Endothelial cell (in vitro differentiated cells): Measurements from ENCODE around the gene NUDT16L1. TPM values are rescaled to one million over a fixed set of nuclear protein-coding genes. Genes with fewer than 3 reads are reported as not detected.

ENCODE experiments used
- DNase-seq: peaks from one replicate; pipeline ENCODE4 v3.0.0; 2021; ENCODE audit warnings: low spot score
- H3K27ac Mint-ChIP-seq: one replicate; pipeline ENCODE4 v1.8.0; 2021; ENCODE audit warnings: mixed read lengths, inconsistent platforms; ENCODE audit not compliant: unreplicated experiment
- H3K27me3 Mint-ChIP-seq: one replicate; pipeline ENCODE4 v1.8.0; 2021; ENCODE audit warnings: mild to moderate bottlenecking, moderate library complexity, mixed read lengths, inconsistent platforms; ENCODE audit not compliant: unreplicated experiment
- H3K36me3 Mint-ChIP-seq: one replicate; pipeline ENCODE4 v1.8.0; 2021; ENCODE audit warnings: mild to moderate bottlenecking, low read depth, mixed read lengths, inconsistent platforms; ENCODE audit not compliant: unreplicated experiment
- H3K4me1 Mint-ChIP-seq: one replicate; pipeline ENCODE4 v1.8.0; 2021; ENCODE audit warnings: mild to moderate bottlenecking, mixed read lengths, inconsistent platforms; ENCODE audit not compliant: unreplicated experiment
- H3K4me3 Mint-ChIP-seq: one replicate; pipeline ENCODE4 v1.8.0; 2021; ENCODE audit warnings: mild to moderate bottlenecking, mixed read lengths, inconsistent platforms; ENCODE audit not compliant: unreplicated experiment
- H3K9me3 Mint-ChIP-seq: one replicate; pipeline ENCODE4 v1.8.0; 2021; ENCODE audit warnings: mixed read lengths, inconsistent platforms; ENCODE audit not compliant: unreplicated experiment
- CTCF ChIP-seq: fragments of 200-600 bp; sonication (generic); IDR thresholded peaks from one replicate; pipeline ENCODE4 v1.5.0; 2021; ENCODE audit warnings: antibody characterized with exemption; ENCODE audit not compliant: unreplicated experiment
- total RNA-seq: library from RNA; stranded (reverse); fragmentation: NEBNext Ultra II Directional; extraction: Animal tissue kit (Norgen Biotek cat#: 25700); gene quantifications from one replicate; pipeline ENCODE4 v1.2.1, GENCODE V29; 2021; ENCODE audit not compliant: unreplicated experiment

NUDT16L1 gene
- total RNA-seq, 1 donor from 2014 or later, result 43.1 TPM

GRCh38 chr16:4704913-4705312 lies 11.6 kb downstream of the NUDT16L1 start:
- H3K36me3 Mint-ChIP-seq, result peaks cover 23% of the 10 kb centered on the region
- no peak for TF ChIP-seq CTCF
- no peak overlapping the region for H3K27ac Mint-ChIP-seq
- H3K9me3 Mint-ChIP-seq, result no peaks in the 10 kb centered on the region
- DNase-seq, result no peak
- H3K4me1 Mint-ChIP-seq, result no peaks in the 10 kb centered on the region
- no peaks in the 10 kb centered on the region for H3K27me3 Mint-ChIP-seq
- no peak overlapping the region for H3K4me3 Mint-ChIP-seq

- DNase-seq, result no peak
- H3K27me3 Mint-ChIP-seq, result no peaks in the 10 kb centered on the region
- no peak overlapping the region for H3K27ac Mint-ChIP-seq
- TF ChIP-seq CTCF, result no peak
- H3K9me3 Mint-ChIP-seq, result no peaks in the 10 kb centered on the region
- H3K36me3 Mint-ChIP-seq, result peaks cover 23% of the 10 kb centered on the region
- peak overlapping the region; percentile 34 for H3K4me3 Mint-ChIP-seq
- no peaks in the 10 kb centered on the region for H3K4me1 Mint-ChIP-seq
Measured at GRCh38 chr16:4706871-4707270, 13.5 kb downstream of the NUDT16L1 start.

- H3K27ac Mint-ChIP-seq, result no peak overlapping the region
- no peaks in the 10 kb centered on the region for H3K9me3 Mint-ChIP-seq
- H3K4me3 Mint-ChIP-seq, result no peak overlapping the region
- no peak for TF ChIP-seq CTCF
- H3K27me3 Mint-ChIP-seq, result no peaks in the 10 kb centered on the region
- peaks cover 20% of the 10 kb centered on the region for H3K36me3 Mint-ChIP-seq
- no peak for DNase-seq
- no peaks in the 10 kb centered on the region for H3K4me1 Mint-ChIP-seq
Measured at GRCh38 chr16:4709481-4709880, 16.1 kb downstream of the NUDT16L1 start.

- H3K27ac Mint-ChIP-seq, result no peak overlapping the region
- TF ChIP-seq CTCF, result no peak
- no peaks in the 10 kb centered on the region for H3K9me3 Mint-ChIP-seq
- no peaks in the 10 kb centered on the region for H3K27me3 Mint-ChIP-seq
- H3K4me1 Mint-ChIP-seq, result peaks cover 3% of the 10 kb centered on the region
- DNase-seq, result no peak
- no peak overlapping the region for H3K4me3 Mint-ChIP-seq
- peaks cover 8% of the 10 kb centered on the region for H3K36me3 Mint-ChIP-seq
Measured at GRCh38 chr16:4713663-4714501, 20.5 kb downstream of the NUDT16L1 start.

- Mint-ChIP-seq H3K27ac (no peak overlapping the region), H3K36me3 (peaks cover 4% of the 10 kb centered on the region), H3K27me3 (no peaks in the 10 kb centered on the region), H3K9me3 (no peaks in the 10 kb centered on the region), H3K4me1 (peaks cover 3% of the 10 kb centered on the region), H3K4me3 (no peak overlapping the region)
- TF ChIP-seq CTCF, result no peak
- no peak for DNase-seq
Measured at GRCh38 chr16:4714996-4715395, 21.6 kb downstream of the NUDT16L1 start.
